GM19025 (cell line): ENCODE measurements around the gene PLPP4.

ENCODE experiments used
- ATAC-seq: cut with Tn5 transposase; IDR thresholded peaks from one replicate; pipeline ENCODE4 v1.9.1; 2021; ENCODE audit warnings: mild to moderate bottlenecking, low read depth, moderate library complexity; ENCODE audit not compliant: unreplicated experiment

PLPP4 gene

GRCh38 chr10:120601999-120602398 is 145.0 kb downstream of the PLPP4 start:
- ATAC-seq = no peak

- no peak for ATAC-seq
Observed at GRCh38 chr10:120605410-120605809, 148.4 kb downstream of the PLPP4 start.

GRCh38 chr10:120606051-120606764 is 149.2 kb downstream of the PLPP4 start:
- peak; percentile 65 for ATAC-seq

GRCh38 chr10:120607016-120607709 is 150.1 kb downstream of the PLPP4 start:
- no peak for ATAC-seq

GRCh38 chr10:120607710-120608703 is 151.0 kb downstream of the PLPP4 start:
- peak; percentile 34 for ATAC-seq

- no peak for ATAC-seq
Observed at GRCh38 chr10:120609006-120609405, 152.0 kb downstream of the PLPP4 start.

GRCh38 chr10:120610791-120611190 is 153.8 kb downstream of the PLPP4 start:
- no peak for ATAC-seq

GRCh38 chr10:120612756-120613155 is 155.7 kb downstream of the PLPP4 start:
- ATAC-seq = no peak

- no peak for ATAC-seq
Observed at GRCh38 chr10:120613180-120613579, 156.2 kb downstream of the PLPP4 start.

- ATAC-seq = no peak
Observed at GRCh38 chr10:120614680-120615079, 157.7 kb downstream of the PLPP4 start.

- no peak for ATAC-seq
Observed at GRCh38 chr10:120616311-120616911, 159.4 kb downstream of the PLPP4 start.

GRCh38 chr10:120628197-120628596 is 171.2 kb downstream of the PLPP4 start:
- ATAC-seq = no peak

GRCh38 chr10:120630266-120630665 is 173.2 kb downstream of the PLPP4 start:
- ATAC-seq = no peak

- no peak for ATAC-seq
Observed at GRCh38 chr10:120632047-120632446, 175.0 kb downstream of the PLPP4 start.

GRCh38 chr10:120632942-120633341 is 175.9 kb downstream of the PLPP4 start:
- ATAC-seq = no peak

- no peak for ATAC-seq
Observed at GRCh38 chr10:120634659-120635058, 177.6 kb downstream of the PLPP4 start.
